Cardiac muscle cell (in vitro differentiated cells and primary cell): ENCODE results near the gene KAT2A. TPM values are rescaled to one million over a fixed set of nuclear protein-coding genes. Genes with fewer than 3 reads are reported as not detected.

Experiments used
- DNase-seq, 2 donors: peaks; one replicate each; pipeline versions ENCODE4 v3.0.0 to v3.0.0-alpha.2; 2010 to 2017; ENCODE audit warnings: low read depth in 1 of 2, low spot score in 1 of 2
- H3K27ac ChIP-seq: fragments of 200-600 bp; sonication (generic); 2 replicates; pipeline ENCODE4 v1.5.1; 2016
- H3K27me3 ChIP-seq: fragments of 200-600 bp; sonication (generic); 2 replicates; pipeline ENCODE4 v1.6.0; 2016; ENCODE audit warnings: control low read depth
- H3K36me3 ChIP-seq: fragments of 200-600 bp; sonication (generic); 2 replicates; pipeline ENCODE4 v1.5.1; 2016; ENCODE audit warnings: control low read depth
- H3K4me1 ChIP-seq: fragments of 200-600 bp; sonication (generic); 2 replicates; pipeline ENCODE4 v1.8.1; 2017; ENCODE audit warnings: low read depth, mild to moderate bottlenecking, mixed run types
- H3K4me3 ChIP-seq: fragments of 200-600 bp; sonication (generic); 2 replicates; pipeline ENCODE4 v1.5.1; 2016; ENCODE audit warnings: mild to moderate bottlenecking
- H3K9me3 ChIP-seq: fragments of 200-600 bp; sonication (generic); 2 replicates; pipeline ENCODE4 v1.5.1; 2017; ENCODE audit warnings: low read depth, mild to moderate bottlenecking, control low read depth
- CTCF ChIP-seq: IDR thresholded peaks from 2 replicates; pipeline ENCODE4 v1.5.1; 2012; ENCODE audit warnings: low read depth, mild to moderate bottlenecking, low read length
- polyA plus RNA-seq: library from polyadenylated mRNA; unstranded; fragments of >200 nt; fragmentation: Nextera tagmentation; extraction: Ambion mirVana; gene quantifications from 2 replicates; pipeline ENCODE4 v1.2.1, GENCODE V29; 2016
- total RNA-seq: library from RNA; depleted of rRNA; stranded (reverse); fragments of >200 nt; gene quantifications from 2 replicates; pipeline ENCODE4 v1.2.3, GENCODE V29; 2016

The KAT2A gene
- total and polyA plus RNA-seq, 2 experiments from 2014 or later: 76.9 to 89.0 TPM

- Histone ChIP-seq H3K4me1 (peaks cover 9% of the 10 kb centered on the region), H3K36me3 (peaks cover 20% of the 10 kb centered on the region), H3K9me3 (no peaks in the 10 kb centered on the region), H3K4me3 (no peak overlapping the region), H3K27ac (peak overlapping the region; percentile 42), H3K27me3 (no peaks in the 10 kb centered on the region)
- peak in 1 of 2 donors; percentile 80 for DNase-seq
- TF ChIP-seq CTCF: no peak
These were observed 11.8 kb upstream of the KAT2A start for GRCh38 chr17:42132941-42133340.

- Histone ChIP-seq H3K27me3 (no peaks in the 10 kb centered on the region), H3K4me1 (peaks cover 9% of the 10 kb centered on the region), H3K4me3 (no peak overlapping the region), H3K9me3 (no peaks in the 10 kb centered on the region), H3K36me3 (peaks cover 23% of the 10 kb centered on the region), H3K27ac (no peak overlapping the region)
- TF ChIP-seq CTCF: no peak
- peak in 1 of 2 donors; percentile 50 for DNase-seq
These were observed 10.8 kb upstream of the KAT2A start for GRCh38 chr17:42131981-42132432.

GRCh38 chr17:42131232-42131631, 10.1 kb upstream of the KAT2A start:
- DNase-seq: no peak
- H3K9me3 ChIP-seq: no peaks in the 10 kb centered on the region
- no peak overlapping the region for H3K27ac ChIP-seq
- peaks cover 27% of the 10 kb centered on the region for H3K36me3 ChIP-seq
- no peaks in the 10 kb centered on the region for H3K27me3 ChIP-seq
- H3K4me1 ChIP-seq: peaks cover 9% of the 10 kb centered on the region
- no peak overlapping the region for H3K4me3 ChIP-seq
- no peak for TF ChIP-seq CTCF

GRCh38 chr17:42130310-42130936, 9.3 kb upstream of the KAT2A start:
- peaks cover 27% of the 10 kb centered on the region for H3K36me3 ChIP-seq
- no peak overlapping the region for H3K27ac ChIP-seq
- no peak for TF ChIP-seq CTCF

GRCh38 chr17:42129109-42129837, 8.1 kb upstream of the KAT2A start:
- Histone ChIP-seq H3K27me3 (no peaks in the 10 kb centered on the region), H3K4me1 (no peaks in the 10 kb centered on the region), H3K27ac (no peak overlapping the region), H3K9me3 (no peaks in the 10 kb centered on the region), H3K36me3 (peaks cover 27% of the 10 kb centered on the region), H3K4me3 (no peak overlapping the region)
- no peak for DNase-seq
- TF ChIP-seq CTCF: no peak

More at GRCh38 chr17:42130310-42130936, 9.3 kb upstream of the KAT2A start:
- DNase-seq: no peak
- Histone ChIP-seq H3K9me3 (no peaks in the 10 kb centered on the region), H3K27me3 (no peaks in the 10 kb centered on the region), H3K4me3 (no peak overlapping the region), H3K4me1 (peaks cover 2% of the 10 kb centered on the region)
